Liver (tissue), 3 donors: ENCODE results near the gene DIO3.

Source experiments
- CTCF ChIP-seq: fragments of 150-350 bp; IDR thresholded peaks from 2 replicates; pipeline ENCODE4 v1.5.1; 2017; ENCODE audit warnings: improper control_type of control experiment, low read depth, low read length; ENCODE audit not compliant: missing input control
- RAD21 ChIP-seq, 2 donors: IDR thresholded peaks; 2 replicates each; pipeline ENCODE4 v1.6.1; 2016; ENCODE audit warnings: antibody characterized with exemption in 2 of 2, mild to moderate bottlenecking in 2 of 2
- REST ChIP-seq: IDR thresholded peaks from 2 replicates; pipeline ENCODE4 v1.6.1; 2016; ENCODE audit warnings: antibody characterized with exemption, mild to moderate bottlenecking
- RXRA ChIP-seq, 2 donors: IDR thresholded peaks; 2 replicates each; pipeline ENCODE4 v1.6.1; 2017 to 2018; ENCODE audit warnings: antibody characterized with exemption in 2 of 2, mild to moderate bottlenecking in 1 of 2
- donor health status: healthy.
- donor health status: healthy.

- TF ChIP-seq CTCF (no peak), RXRA (IDR thresholded peaks at IDR 0.05) (no peak), RAD21 (IDR thresholded peaks at IDR 0.05) (no peak), REST (no peak)
Measured at GRCh38 chr14:101596742-101597141, 35.4 kb downstream of the DIO3 start.
